Measurements from ENCODE around the gene EVC2.

DNA sequence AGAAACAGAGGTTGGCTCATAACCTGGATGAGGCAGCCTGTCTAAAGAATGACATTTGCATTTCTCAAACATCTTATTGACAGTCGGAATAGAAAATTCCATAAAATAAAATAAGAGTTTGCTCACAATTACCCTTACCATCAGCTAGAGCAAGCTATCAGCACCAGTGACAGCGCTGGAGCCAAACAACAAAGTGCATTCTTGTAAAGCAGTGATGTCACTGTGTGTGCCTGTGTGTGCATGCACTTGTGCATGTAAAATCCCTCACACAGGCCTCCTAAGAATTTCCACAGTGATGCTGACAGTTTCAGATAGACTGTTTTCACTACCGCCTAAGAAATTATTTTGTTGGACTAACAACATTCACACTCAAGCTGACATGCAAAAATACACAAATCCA is 77.6 kb downstream of the EVC2 start:
- TF ChIP-seq ZFP3 (CRISPR knock-in tag; IDR thresholded peaks at IDR 0.05) = no peak
- TF ChIP-seq RARB (CRISPR knock-in tag; IDR thresholded peaks at IDR 0.05) = no peak
- no peak for TF ChIP-seq SNAI2 (CRISPR knock-in tag; IDR thresholded peaks at IDR 0.05)
- TF ChIP-seq PATZ1 (CRISPR knock-in tag; IDR thresholded peaks at IDR 0.05; ENCODE audit: borderline replicate concordance) = no peak
- TF ChIP-seq, protein P1, sequence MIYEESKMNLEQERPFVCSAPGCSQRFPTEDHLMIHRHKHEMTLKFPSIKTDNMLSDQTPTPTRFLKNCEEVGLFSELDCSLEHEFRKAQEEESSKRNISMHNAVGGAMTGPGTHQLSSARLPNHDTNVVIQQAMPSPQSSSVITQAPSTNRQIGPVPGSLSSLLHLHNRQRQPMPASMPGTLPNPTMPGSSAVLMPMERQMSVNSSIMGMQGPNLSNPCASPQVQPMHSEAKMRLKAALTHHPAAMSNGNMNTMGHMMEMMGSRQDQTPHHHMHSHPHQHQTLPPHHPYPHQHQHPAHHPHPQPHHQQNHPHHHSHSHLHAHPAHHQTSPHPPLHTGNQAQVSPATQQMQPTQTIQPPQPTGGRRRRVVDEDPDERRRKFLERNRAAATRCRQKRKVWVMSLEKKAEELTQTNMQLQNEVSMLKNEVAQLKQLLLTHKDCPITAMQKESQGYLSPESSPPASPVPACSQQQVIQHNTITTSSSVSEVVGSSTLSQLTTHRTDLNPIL (CRISPR knock-in tag; IDR thresholded peaks at IDR 0.05; ENCODE audit: low read depth) = no peak
- TF ChIP-seq, protein P2, sequence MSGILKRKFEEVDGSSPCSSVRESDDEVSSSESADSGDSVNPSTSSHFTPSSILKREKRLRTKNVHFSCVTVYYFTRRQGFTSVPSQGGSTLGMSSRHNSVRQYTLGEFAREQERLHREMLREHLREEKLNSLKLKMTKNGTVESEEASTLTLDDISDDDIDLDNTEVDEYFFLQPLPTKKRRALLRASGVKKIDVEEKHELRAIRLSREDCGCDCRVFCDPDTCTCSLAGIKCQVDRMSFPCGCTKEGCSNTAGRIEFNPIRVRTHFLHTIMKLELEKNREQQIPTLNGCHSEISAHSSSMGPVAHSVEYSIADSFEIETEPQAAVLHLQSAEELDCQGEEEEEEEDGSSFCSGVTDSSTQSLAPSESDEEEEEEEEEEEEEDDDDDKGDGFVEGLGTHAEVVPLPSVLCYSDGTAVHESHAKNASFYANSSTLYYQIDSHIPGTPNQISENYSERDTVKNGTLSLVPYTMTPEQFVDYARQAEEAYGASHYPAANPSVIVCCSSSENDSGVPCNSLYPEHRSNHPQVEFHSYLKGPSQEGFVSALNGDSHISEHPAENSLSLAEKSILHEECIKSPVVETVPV (CRISPR knock-in tag; IDR thresholded peaks at IDR 0.05) = no peak
- no peak for TF ChIP-seq ZC3H10 (CRISPR knock-in tag; IDR thresholded peaks at IDR 0.05)
- no peak for TF ChIP-seq OSR1 (CRISPR knock-in tag; IDR thresholded peaks at IDR 0.05)
- no peak for TF ChIP-seq TCF4 (CRISPR knock-in tag; IDR thresholded peaks at IDR 0.05; ENCODE audit: borderline replicate concordance)
- no peak for TF ChIP-seq ESRRG (CRISPR knock-in tag; IDR thresholded peaks at IDR 0.05)
- TF ChIP-seq, protein P3, sequence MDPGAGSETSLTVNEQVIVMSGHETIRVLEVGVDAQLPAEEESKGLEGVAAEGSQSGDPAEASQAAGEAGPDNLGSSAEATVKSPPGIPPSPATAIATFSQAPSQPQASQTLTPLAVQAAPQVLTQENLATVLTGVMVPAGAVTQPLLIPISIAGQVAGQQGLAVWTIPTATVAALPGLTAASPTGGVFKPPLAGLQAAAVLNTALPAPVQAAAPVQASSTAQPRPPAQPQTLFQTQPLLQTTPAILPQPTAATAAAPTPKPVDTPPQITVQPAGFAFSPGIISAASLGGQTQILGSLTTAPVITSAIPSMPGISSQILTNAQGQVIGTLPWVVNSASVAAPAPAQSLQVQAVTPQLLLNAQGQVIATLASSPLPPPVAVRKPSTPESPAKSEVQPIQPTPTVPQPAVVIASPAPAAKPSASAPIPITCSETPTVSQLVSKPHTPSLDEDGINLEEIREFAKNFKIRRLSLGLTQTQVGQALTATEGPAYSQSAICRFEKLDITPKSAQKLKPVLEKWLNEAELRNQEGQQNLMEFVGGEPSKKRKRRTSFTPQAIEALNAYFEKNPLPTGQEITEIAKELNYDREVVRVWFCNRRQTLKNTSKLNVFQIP (CRISPR knock-in tag; IDR thresholded peaks at IDR 0.05; ENCODE audit: borderline replicate concordance, low read depth) = no peak

Data from SK-N-SH treated with all-trans-retinoic acid at 6 μM for 48 hours (cell line).